ENCODE measurements around the gene APMAP. TPM values are rescaled to one million over a fixed set of nuclear protein-coding genes. Genes with fewer than 3 reads are reported as not detected.

APMAP gene
- total and polyA plus RNA-seq, 4 donors: 132 to 378 (median 234) TPM

- Histone ChIP-seq H3K4me1 (ENCODE audit: control insufficient read depth in 4 of 4, insufficient read depth in 4 of 4, low read length in 3 of 4) (peaks cover 0 to 27% (median 17%) of the 10 kb centered on the region in 4 donors), H3K36me3 (ENCODE audit: control insufficient read depth in 4 of 4, insufficient read depth in 3 of 4, low read depth in 1 of 4, low read length in 3 of 4) (peaks cover 15 to 46% (median 41%) of the 10 kb centered on the region in 4 donors), H3K27me3 (ENCODE audit: control insufficient read depth in 4 of 4, insufficient read depth in 4 of 4, low read length in 3 of 4) (no peaks in the 10 kb centered on the region), H3K9me3 (ENCODE audit: control insufficient read depth in 4 of 4, low read length in 3 of 4) (no peaks in the 10 kb centered on the region), H3K4me3 (ENCODE audit: low read depth in 1 of 3, low read length in 3 of 3) (no peak overlapping the region), H3K27ac (ENCODE audit: low read depth in 1 of 2, low read length in 2 of 2) (no peak overlapping the region), H3K9ac (ENCODE audit: low read depth in 1 of 2, low read length in 2 of 2) (no peak overlapping the region)
- TF ChIP-seq GABPA (IDR thresholded peaks at IDR 0.05 in 1 of 2, conservative IDR thresholded peaks at IDR 0.05 in 1 of 2): no peak
- TF ChIP-seq ATF3 (IDR thresholded peaks at IDR 0.05): no peak
- no peak for TF ChIP-seq RXRA (IDR thresholded peaks at IDR 0.05)
- TF ChIP-seq YY1 (IDR thresholded peaks at IDR 0.05): no peak
- TF ChIP-seq FOXA2 (IDR thresholded peaks at IDR 0.05): no peak
- no peak for TF ChIP-seq FOXA1 (IDR thresholded peaks at IDR 0.05)
- no peak for TF ChIP-seq HNF4G (IDR thresholded peaks at IDR 0.05)
- TF ChIP-seq EGR1 (IDR thresholded peaks at IDR 0.05; ENCODE audit: low read depth in 2 of 2): no peak
- no peak for TF ChIP-seq ZBTB33 (IDR thresholded peaks at IDR 0.05)
- TF ChIP-seq SP1 (IDR thresholded peaks at IDR 0.05): no peak
- TF ChIP-seq HNF4A (conservative IDR thresholded peaks at IDR 0.05): no peak
- TF ChIP-seq MAX (IDR thresholded peaks at IDR 0.05): no peak
- TF ChIP-seq CTCF (IDR thresholded peaks at IDR 0.05; ENCODE audit: low read depth, low read length, missing input control): no peak
- no peak for TF ChIP-seq RAD21 (IDR thresholded peaks at IDR 0.05)
- no peak for TF ChIP-seq NR2F2 (IDR thresholded peaks at IDR 0.05)
- TF ChIP-seq TAF1 (conservative IDR thresholded peaks at IDR 0.05): no peak
- peak; percentile 26 for DNase-seq (ENCODE audit: low spot score)
- WGBS: 93% methylated on average over 22 of the region's 22 CpGs
Measured at GRCh38 chr20:24956001-24956841, 36.3 kb downstream of the APMAP start.

- no peak overlapping the region for H3K27ac ChIP-seq (ENCODE audit: low read depth in 1 of 2, low read length in 2 of 2)
- WGBS: 81% methylated on average over 3 of the region's 3 CpGs
Measured at GRCh38 chr20:24955045-24955444, 37.5 kb downstream of the APMAP start.

More at GRCh38 chr20:24955045-24955444, 37.5 kb downstream of the APMAP start:
- H3K36me3 ChIP-seq (ENCODE audit: control insufficient read depth in 4 of 4, insufficient read depth in 3 of 4, low read depth in 1 of 4, low read length in 3 of 4): peaks cover 11 to 35% (median 30%) of the 10 kb centered on the region in 4 donors
- no peak overlapping the region for H3K4me3 ChIP-seq (ENCODE audit: low read depth in 1 of 3, low read length in 3 of 3)
- peaks cover 0 to 27% (median 17%) of the 10 kb centered on the region in 4 donors for H3K4me1 ChIP-seq (ENCODE audit: control insufficient read depth in 4 of 4, insufficient read depth in 4 of 4, low read length in 3 of 4)
- no peak overlapping the region for H3K9ac ChIP-seq (ENCODE audit: low read depth in 1 of 2, low read length in 2 of 2)
- TF ChIP-seq ZBTB33 (IDR thresholded peaks at IDR 0.05): no peak
- no peak for TF ChIP-seq FOXA1 (IDR thresholded peaks at IDR 0.05)
- no peak for TF ChIP-seq RAD21 (IDR thresholded peaks at IDR 0.05)
- no peak for TF ChIP-seq MAX (IDR thresholded peaks at IDR 0.05)
- TF ChIP-seq REST (IDR thresholded peaks at IDR 0.05): no peak
- TF ChIP-seq FOXA2 (IDR thresholded peaks at IDR 0.05): no peak
- H3K27me3 ChIP-seq (ENCODE audit: control insufficient read depth in 4 of 4, insufficient read depth in 4 of 4, low read length in 3 of 4): no peaks in the 10 kb centered on the region
- peak; percentile 16 for DNase-seq (ENCODE audit: low spot score)
- H3K9me3 ChIP-seq (ENCODE audit: control insufficient read depth in 4 of 4, low read length in 3 of 4): no peaks in the 10 kb centered on the region

Measured in liver (tissue), 9 donors.